Measurements from ENCODE around the gene FBXO36.
A peak's percentile ranks its signal among the peaks of the same experiment; 100 is the strongest.
"Not testable (repeated sequence)": the region's sequence is repeated elsewhere in the genome, so short reads cannot be mapped to it uniquely, and the experiment has no call there.

Gene FBXO36, protein sequence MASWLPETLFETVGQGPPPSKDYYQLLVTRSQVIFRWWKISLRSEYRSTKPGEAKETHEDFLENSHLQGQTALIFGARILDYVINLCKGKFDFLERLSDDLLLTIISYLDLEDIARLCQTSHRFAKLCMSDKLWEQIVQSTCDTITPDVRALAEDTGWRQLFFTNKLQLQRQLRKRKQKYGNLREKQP
- total RNA-seq = 0.96 to 2.2 reads per million in 2 experiments

DNA sequence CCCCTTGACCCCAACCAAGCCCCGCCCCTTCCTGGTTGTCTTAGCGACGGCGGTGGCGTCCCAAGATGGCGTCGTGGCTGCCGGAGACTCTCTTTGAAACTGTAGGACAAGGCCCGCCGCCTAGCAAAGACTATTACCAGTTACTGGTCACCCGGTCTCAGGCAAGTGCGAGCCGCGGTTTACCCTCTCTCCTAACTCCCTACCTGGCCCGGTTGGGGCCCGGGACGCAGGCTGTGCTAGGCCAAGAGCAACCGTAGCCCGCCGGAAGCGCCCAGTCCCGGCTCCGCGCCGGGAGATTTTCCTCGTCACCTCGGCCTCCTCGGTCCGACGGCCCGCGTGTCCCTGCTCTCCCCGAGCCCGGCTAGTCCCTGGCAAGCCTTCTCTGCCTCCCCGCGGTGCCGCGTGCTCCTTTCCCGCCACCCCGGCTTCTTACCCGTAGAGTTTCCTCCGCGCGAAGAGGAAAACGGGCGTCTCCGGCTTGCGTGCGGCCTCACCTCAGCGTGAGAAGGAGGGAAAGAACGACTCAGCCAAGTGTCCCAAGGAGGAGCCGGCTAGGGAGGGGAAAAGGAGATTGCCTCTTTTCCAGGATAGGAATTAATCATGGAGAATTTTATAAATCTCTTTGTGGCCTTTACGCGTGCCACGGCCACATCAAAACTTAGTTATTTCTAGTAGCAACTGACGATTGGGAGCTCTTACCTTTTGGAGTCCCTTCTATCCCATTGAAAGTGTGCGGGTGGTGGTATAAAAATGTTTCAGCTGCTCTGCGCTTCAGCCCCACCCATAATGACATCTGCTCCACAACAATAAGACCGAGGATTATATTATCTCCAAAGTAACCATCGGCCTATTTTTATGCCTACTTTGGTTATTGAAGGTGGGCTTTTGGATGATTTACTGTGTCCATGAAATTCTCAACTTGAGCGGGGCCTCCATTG is at the start of gene FBXO36:
FBXO36 (plus strand) TSS at position 55 of the 938 bp plus-strand sequence; CDS start at position 66, 11 bp downstream.
- DNase-seq (ENCODE audit: low read depth) = peak; percentile 82

DNA sequence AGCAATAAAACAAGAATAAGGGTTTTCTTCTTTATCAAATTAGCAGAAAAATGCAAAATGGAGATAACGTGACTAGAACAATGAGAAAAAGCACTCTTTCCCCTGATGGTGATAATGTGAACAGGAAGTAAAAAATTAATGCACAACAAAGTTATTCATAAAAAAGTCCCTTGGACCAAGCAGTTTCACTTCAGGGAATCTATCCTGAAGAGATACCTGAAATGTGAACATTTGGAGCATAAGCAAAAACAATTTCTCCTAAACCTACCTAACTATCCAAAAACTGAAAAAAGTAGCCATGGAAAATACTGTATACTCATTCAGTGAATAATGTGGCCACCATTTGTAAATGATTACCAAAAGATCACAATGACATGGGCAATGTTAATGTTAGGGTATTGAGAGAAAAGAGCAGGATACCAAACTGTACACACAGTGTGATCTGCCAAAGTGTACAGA is 49.2 kb upstream of the FBXO36 start:
- DNase-seq (ENCODE audit: low read depth) = no peak

DNA sequence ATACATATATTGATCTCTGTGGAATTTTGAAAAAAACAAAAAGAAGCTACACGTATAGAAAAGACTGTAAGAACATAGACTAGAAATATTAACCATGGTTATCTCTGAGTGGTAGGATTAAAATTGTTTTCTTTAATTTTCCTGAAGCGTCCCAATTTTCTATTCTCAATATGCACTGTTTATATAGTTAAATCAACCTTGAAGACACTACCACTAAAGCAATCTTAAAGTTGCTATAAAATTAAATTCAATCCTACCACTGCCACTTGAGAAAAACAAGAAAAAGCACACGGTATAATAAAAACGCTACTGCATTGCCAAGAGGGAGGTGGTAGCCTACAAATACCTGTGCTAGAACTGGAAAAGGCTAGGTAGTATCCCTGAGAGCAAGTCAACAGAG is 47.7 kb upstream of the FBXO36 start:
- no peak for DNase-seq (ENCODE audit: low read depth)

DNA sequence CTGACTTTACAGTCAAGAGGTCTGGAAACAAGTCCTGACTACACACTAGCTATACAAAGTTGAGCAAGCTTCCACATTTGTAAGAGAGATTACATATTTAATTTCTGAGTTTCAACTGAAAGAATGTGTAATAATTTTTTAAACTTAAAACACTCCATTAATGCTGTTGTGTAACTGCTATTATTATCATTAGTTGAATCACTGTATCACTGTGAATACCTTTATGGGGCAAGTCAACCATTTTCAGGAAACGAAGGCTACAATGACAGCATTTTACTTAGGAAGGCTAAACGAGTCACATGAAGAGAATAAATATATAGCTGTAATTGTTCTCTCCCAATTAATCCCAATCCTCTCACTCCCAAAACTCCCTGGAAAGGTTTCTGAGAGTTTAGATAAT is 46.8 kb upstream of the FBXO36 start:
- no peak for DNase-seq (ENCODE audit: low read depth)

GRCh38 chr2:229879191-229879950 is 42.9 kb upstream of the FBXO36 start:
- DNase-seq (ENCODE audit: low read depth) = no peak

GRCh38 chr2:229880892-229881586 is 41.3 kb upstream of the FBXO36 start:
- no peak for DNase-seq (ENCODE audit: low read depth)

DNA sequence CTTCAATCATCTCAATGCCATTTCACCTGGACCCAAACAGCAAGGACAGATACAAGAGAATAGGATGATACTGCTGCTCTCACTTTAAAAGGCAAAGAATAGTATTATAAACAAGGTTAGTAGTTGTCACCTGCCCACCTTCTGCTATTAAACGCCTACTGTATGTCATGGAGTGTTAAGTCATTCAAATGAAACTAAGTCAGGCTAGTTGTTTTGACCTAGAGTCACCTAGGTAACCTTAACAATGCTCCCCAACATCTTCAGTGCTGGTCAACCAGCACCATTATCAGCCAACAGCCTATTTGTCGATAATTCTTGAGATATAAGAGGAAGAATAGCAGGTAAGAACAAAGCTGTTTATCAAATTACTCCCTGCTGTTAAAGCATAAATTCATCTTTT is 39.7 kb upstream of the FBXO36 start:
- no peak for DNase-seq (ENCODE audit: low read depth)

DNA sequence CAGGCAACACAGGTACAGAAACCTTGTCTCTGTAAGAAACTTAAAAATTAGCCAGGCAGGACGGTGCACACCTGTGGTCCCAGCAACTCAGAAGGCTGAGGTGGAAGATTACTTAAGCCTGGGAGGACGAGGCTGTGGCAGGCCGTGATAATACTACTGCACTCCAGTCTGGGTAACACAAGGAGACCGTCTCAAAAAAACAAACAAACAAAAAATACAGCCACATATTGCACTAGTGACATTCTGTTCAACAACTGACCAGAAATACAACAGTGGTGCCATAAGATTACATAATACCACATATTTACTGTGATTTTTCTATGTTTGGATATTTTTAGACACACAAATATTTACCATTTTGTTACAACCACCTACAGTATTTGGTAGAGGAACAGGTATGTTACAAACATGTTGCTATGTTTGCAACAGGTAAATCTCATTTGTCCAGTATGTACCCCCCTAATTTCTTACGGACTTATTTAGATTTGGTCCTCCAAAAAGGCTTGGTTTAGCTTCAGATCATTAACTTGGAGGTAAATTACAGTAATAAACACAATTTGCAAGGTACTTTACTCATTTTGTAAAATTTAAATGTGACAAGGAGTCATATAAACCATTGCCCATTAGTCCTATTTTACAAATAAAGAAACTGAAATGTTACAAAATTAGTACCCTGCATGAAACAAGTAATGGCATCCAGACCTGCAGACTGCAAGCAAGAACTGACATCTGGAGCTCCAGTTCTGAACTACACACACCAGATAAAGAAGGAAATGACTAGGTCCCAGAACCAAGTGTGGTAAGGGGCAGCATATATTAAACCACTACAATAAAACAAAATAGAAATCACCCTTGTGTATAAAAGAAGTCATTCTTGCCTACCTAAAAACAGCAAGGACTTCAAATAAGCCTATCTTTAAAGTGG is 37.3 kb upstream of the FBXO36 start:
- no peak for DNase-seq (ENCODE audit: low read depth)

DNA sequence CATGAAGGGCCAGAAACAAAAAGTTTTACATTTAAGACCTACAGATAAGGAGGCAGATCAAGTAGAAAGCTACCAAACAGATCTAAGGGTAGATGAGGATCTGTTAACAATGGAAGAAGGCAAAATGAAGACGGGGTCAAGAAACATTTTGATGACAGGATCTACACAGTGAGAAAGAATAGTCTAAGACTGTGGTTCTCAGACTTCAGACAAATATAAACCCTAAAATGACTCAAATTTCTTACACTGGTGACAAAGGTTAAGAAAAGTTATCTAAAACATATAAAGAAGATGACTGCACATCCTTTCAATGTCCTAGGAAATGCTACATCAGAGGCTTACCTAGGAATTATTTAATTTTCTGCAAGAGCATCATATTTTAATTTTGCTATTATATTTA is 34.9 kb upstream of the FBXO36 start:
- DNase-seq (ENCODE audit: low read depth) = no peak

DNA sequence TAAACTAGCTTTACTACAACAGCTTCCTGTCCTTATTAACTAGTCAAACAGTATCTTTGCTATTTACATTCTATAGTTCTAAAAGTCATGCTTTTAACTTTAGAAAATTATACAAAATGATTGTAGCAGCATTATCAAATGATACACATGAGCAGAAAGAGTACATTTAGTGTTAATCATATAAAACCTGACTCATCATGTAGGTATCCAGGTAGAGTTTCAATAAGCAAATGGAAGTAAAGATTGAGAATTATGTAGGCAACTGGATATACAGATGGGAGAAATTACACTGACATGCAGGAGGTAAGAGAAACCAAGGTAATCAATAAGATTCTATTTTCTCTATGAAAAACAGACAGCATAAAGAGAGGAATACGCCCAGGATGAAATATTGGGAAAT is 34.3 kb upstream of the FBXO36 start:
- DNase-seq (ENCODE audit: low read depth) = no peak

DNA sequence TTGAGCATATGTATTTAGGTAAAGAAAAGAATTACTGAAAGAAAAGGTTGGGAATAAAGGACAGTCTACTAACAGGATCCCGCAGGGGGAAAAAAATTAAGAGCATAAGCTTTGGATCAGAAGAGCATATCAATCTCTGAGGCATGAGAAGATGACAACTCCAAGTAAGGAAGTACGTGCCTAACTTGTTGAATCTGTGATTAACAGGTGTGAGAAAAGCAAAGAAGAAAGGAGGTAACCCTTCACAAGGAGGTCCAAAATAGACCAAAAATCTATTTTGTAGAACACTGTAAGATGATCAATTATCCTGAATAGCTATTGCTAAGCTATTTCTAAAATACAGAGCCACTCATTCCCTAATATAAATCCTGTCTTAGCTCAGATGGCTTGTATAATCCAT is 33.3 kb upstream of the FBXO36 start:
- DNase-seq (ENCODE audit: low read depth) = no peak

GRCh38 chr2:229896857-229897256 is 25.4 kb upstream of the FBXO36 start:
- no peak for DNase-seq (ENCODE audit: low read depth)

GRCh38 chr2:229899604-229900003 is 22.7 kb upstream of the FBXO36 start:
- DNase-seq (ENCODE audit: low read depth) = no peak

GRCh38 chr2:229900012-229900411 is 22.3 kb upstream of the FBXO36 start:
- no peak for DNase-seq (ENCODE audit: low read depth)

GRCh38 chr2:229900514-229900913 is 21.8 kb upstream of the FBXO36 start:
- not testable (repeated sequence) for DNase-seq (ENCODE audit: low read depth)

DNA sequence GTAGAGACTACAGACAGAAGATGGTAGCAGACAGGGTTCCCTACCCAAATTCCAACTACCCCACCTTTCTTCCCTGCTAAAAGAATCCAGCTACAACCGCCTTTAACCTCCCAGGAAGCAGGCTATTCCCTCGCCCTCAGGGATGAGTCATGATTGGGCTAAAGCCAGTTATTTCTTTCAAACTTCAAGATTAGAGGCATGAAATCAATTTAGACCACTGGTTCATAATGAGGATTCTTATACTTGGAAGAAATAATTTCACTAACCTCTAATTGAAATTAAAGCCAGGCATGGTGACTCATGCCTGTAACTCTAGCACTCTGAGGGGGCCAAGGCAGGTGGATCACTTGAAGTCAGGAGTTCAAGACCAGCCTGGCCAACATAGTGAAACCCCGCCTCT is 20.5 kb upstream of the FBXO36 start:
- no peak for DNase-seq (ENCODE audit: low read depth)

- DNase-seq (ENCODE audit: low read depth) = no peak
These were observed 19.3 kb upstream of the FBXO36 start for GRCh38 chr2:229903037-229903436.

GRCh38 chr2:229905601-229906000 is 16.7 kb upstream of the FBXO36 start:
- DNase-seq (ENCODE audit: low read depth) = no peak

DNA sequence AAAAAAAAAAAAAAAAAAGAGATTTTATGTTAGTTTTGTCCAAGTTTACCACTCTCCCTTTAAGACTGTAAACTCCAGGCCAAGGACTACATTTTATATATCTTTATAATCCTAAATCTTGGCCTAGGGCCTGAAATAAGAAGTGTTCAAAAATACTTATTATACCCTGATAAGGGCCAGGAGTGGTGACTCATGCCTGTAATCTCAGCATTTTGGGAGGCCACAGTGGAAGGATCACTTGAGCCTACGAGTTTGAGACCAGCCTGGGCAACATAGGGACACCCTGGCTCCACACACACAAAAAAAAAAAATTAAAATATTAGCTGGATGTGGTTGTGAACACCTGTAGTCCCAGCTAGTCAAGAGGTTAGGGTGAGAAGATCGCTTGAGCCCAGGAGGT is 13.2 kb upstream of the FBXO36 start:
- DNase-seq (ENCODE audit: low read depth) = no peak

GRCh38 chr2:229910147-229910831 is 12.0 kb upstream of the FBXO36 start:
- no peak for DNase-seq (ENCODE audit: low read depth)
